AG04450 (cell line): ENCODE results near the gene CCDC92B. TPM values are rescaled to one million over a fixed set of nuclear protein-coding genes. Genes with fewer than 3 reads are reported as not detected.

ENCODE experiments used
- CTCF ChIA-PET: fragments of 300-600, 350-600 bp; formaldehyde crosslinking; extraction: SDS; loops from one replicate; lab custom pipeline; 2022; ENCODE audit warnings: antibody characterized with exemption, inconsistent platforms; lab: Charles Lee
- POLR2A ChIA-PET: fragments of 350-600 bp; formaldehyde crosslinking; extraction: SDS; loops from one replicate; lab custom pipeline; 2021; ENCODE audit warnings: antibody characterized with exemption, inconsistent platforms; lab: Yijun Ruan, JAX
- DNase-seq: peaks from one replicate; pipeline ENCODE4 v3.0.0-alpha.2; 2011; ENCODE audit warnings: low read depth, low spot score
- H3K27ac ChIP-seq: one replicate; pipeline ENCODE4 v1.5.1; 2012; ENCODE audit warnings: low read depth, low read length, control low read depth
- H3K27me3 ChIP-seq: one replicate; pipeline ENCODE4 v1.6.0; 2012; ENCODE audit warnings: low read length; ENCODE audit not compliant: control insufficient read depth, insufficient read depth
- H3K4me3 ChIP-seq: 2 replicates; pipeline ENCODE4 v1.5.1; 2011; ENCODE audit warnings: mild to moderate bottlenecking, low read depth, low read length, control low read depth
- H3K9me3 ChIP-seq: 2 replicates; pipeline ENCODE4 v1.5.1; 2012; ENCODE audit warnings: low read length; ENCODE audit not compliant: control insufficient read depth, insufficient read depth
- polyA plus RNA-seq: library from polyadenylated mRNA; depleted of rRNA; stranded (reverse); fragments of >200 nt; gene quantifications from 2 replicates; pipeline ENCODE4 v1.2.3, GENCODE V29; 2011
- TF ChIP-seq, protein P1 (sequence below): IDR thresholded peaks from 2 replicates; pipeline ENCODE4 v1.5.1; 2011; ENCODE audit warnings: low read depth, low read length, control low read depth, inconsistent platforms

The CCDC92B gene
- polyA plus RNA-seq, 1 experiment = not detected

DNA sequence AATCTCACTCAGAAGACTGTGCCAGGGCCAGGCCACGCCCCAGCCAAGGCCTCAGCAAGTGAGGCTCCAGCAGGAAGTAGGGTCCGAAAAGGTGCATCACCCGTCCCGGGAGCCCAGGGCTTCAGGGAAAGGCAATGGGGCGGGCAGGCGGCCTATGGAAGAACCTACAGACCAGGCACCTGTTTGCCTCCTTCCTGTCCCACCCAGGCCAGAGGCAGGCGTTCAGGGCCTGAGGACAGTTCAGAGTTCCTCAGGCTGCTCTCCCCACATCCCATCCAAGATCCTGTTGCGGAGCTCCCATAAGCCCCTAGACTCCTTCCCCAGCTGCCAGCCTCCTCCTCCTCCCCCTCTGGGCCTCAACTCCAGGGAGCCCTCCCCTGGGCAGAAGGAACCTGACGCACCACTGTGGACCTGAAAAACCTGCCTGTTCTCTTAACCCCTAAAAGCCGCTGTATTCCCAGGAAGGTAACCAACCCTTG is 40.2 kb downstream of the CCDC92B start:
- Histone ChIP-seq H3K9me3 (no peaks in the 10 kb centered on the region), H3K27me3 (no peaks in the 10 kb centered on the region), H3K27ac (no peak overlapping the region), H3K4me3 (0 out of 2 replicates have a peak overlapping the region, but pooled peaks have one; percentile 13)
- ChIA-PET CTCF (interaction anchor here (0.7 to 0.8 kb wide), 2 partner anchors 293 to 302 kb away, joined by 3 to 5 read pairs; no protein-coding TSS in a partner anchor), POLR2A (interaction anchor here (0.5 kb wide), 1 partner anchor 103 kb away, joined by 8 read pairs; no protein-coding TSS in a partner anchor)
- no peak for DNase-seq
- TF ChIP-seq, protein P1, sequence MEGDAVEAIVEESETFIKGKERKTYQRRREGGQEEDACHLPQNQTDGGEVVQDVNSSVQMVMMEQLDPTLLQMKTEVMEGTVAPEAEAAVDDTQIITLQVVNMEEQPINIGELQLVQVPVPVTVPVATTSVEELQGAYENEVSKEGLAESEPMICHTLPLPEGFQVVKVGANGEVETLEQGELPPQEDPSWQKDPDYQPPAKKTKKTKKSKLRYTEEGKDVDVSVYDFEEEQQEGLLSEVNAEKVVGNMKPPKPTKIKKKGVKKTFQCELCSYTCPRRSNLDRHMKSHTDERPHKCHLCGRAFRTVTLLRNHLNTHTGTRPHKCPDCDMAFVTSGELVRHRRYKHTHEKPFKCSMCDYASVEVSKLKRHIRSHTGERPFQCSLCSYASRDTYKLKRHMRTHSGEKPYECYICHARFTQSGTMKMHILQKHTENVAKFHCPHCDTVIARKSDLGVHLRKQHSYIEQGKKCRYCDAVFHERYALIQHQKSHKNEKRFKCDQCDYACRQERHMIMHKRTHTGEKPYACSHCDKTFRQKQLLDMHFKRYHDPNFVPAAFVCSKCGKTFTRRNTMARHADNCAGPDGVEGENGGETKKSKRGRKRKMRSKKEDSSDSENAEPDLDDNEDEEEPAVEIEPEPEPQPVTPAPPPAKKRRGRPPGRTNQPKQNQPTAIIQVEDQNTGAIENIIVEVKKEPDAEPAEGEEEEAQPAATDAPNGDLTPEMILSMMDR = no peak

- H3K4me3 ChIP-seq = no peak overlapping the region
- H3K27me3 ChIP-seq = no peaks in the 10 kb centered on the region
- H3K9me3 ChIP-seq = no peaks in the 10 kb centered on the region
- no peak for DNase-seq
- TF ChIP-seq, protein P1 = no peak
- no peak overlapping the region for H3K27ac ChIP-seq
- POLR2A ChIA-PET = no interaction called here
- CTCF ChIA-PET = interaction anchor here (0.7 kb wide), 1 partner anchor 303 kb away, joined by 5 read pairs; no protein-coding TSS in a partner anchor
Observed at GRCh38 chr17:2708585-2709182, 40.8 kb downstream of the CCDC92B start.

DNA sequence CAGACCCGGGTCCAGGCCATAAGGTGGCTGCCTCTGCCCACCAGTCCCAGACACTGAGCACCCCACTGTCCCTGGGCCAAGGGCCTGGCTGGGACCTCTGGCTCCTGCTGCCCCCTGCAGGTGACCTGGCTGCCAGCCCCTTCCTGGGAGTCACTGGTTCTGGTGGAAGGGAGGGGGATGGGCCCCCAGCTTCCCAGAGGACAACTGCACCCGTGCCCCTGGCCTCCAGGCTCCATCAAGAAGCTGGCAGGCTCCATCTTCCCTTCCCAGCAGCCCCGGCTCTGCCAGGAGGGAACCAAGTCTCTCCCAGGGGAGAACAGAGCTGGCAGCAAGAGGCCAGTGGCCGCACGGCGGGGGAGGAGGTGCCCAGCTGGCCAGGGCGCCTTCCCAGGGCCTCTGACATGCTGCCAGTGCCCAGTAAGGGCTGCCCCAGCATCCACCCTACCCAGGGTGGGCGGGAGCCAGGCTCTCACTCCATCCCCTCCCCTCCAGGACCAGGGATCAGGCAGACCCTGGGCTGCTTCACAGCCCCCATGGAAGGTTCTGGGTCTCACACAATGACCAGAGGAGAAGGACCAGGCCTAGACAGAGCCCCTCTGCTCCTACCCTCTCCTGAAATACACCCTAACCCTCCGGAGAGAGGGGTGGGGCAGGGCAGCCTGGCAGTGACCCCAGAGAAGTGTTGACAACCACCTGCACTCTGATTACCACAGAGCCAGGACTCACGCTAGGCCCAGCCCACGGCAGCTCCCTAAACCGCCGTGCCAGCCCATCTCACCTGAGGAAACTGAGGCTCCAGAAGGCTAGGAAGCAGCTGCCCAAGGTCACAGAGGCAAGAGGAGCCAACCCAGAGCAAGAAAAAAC is 41.5 kb downstream of the CCDC92B start:
- H3K4me3 ChIP-seq = no peak overlapping the region
- ChIA-PET POLR2A (no interaction called here), CTCF (interaction anchor here (0.8 kb wide), 1 partner anchor 325 kb away, joined by 3 read pairs; no protein-coding TSS in a partner anchor)
- H3K27me3 ChIP-seq = no peaks in the 10 kb centered on the region
- no peak overlapping the region for H3K27ac ChIP-seq
- H3K9me3 ChIP-seq = no peaks in the 10 kb centered on the region
- TF ChIP-seq, protein P1 = peak; percentile 37
- no peak for DNase-seq

GRCh38 chr17:2706911-2707510 is 42.4 kb downstream of the CCDC92B start:
- ChIA-PET POLR2A (no interaction called here), CTCF (no interaction called here)
- DNase-seq = no peak
- TF ChIP-seq, protein P1 = no peak
- Histone ChIP-seq H3K27ac (no peak overlapping the region), H3K4me3 (no peak overlapping the region), H3K27me3 (no peaks in the 10 kb centered on the region), H3K9me3 (no peaks in the 10 kb centered on the region)
